ENCODE measurements around the gene USP22.

- TF ChIP-seq CTCF (conservative IDR thresholded peaks at IDR 0.05; ENCODE audit: low read depth in 2 of 2) (no peak), REST (IDR thresholded peaks at IDR 0.05; ENCODE audit: unreplicated experiment) (no peak), CREB1 (CRISPR knock-in tag; IDR thresholded peaks at IDR 0.05; ENCODE audit: low read depth) (no peak), EZH2 (IDR thresholded peaks at IDR 0.05; ENCODE audit: low read depth, unreplicated experiment) (no peak), ZNF114 (CRISPR knock-in tag; IDR thresholded peaks at IDR 0.05) (no peak), EZH2phosphoT487 (IDR thresholded peaks at IDR 0.05; ENCODE audit: unreplicated experiment) (no peak), ZNF331 (CRISPR knock-in tag; IDR thresholded peaks at IDR 0.05; ENCODE audit: low read depth) (no peak), NANOG (IDR thresholded peaks at IDR 0.05; ENCODE audit: borderline replicate concordance) (no peak), POLR2AphosphoS5 (IDR thresholded peaks at IDR 0.05; ENCODE audit: low read depth) (no peak), ETS1 (IDR thresholded peaks at IDR 0.05) (no peak)
Measured at GRCh38 chr17:21030375-21030774, 12.4 kb downstream of the USP22 start.

All from GM23338 (cell line).